Activated CD8-positive, alpha-beta memory T cell treated with anti-CD3 and anti-CD28 coated beads, Interleukin-2, amount 50 U/mL, for 4 hours (primary cell): ENCODE measurements around the gene PTBP2.

ENCODE experiments used
- DNase-seq: peaks from one replicate; pipeline ENCODE4 v3.0.0-alpha.2; 2020

Gene PTBP2

DNA sequence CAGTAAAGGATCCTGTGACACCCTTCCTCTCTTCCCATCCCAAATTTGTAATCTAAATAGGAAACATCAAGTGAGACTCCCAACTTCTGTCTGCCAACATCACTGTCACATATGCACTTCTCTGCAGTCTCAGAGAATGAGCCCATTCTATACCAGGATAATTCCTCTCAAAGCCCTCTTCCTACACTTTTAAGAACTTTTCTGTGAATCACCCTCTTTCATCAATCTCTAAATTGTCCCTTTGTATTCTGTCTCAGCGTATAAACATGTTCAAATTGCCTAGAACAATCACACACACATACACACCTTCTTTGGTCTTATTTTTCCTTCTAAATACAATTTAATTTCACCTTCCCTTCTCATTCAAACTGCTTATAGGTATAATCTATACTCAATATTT, 111.8 kb downstream of the PTBP2 start:
- DNase-seq, result no peak

GRCh38 chr1:96834986-96835385, 113.4 kb downstream of the PTBP2 start:
- DNase-seq, result no peak

DNA sequence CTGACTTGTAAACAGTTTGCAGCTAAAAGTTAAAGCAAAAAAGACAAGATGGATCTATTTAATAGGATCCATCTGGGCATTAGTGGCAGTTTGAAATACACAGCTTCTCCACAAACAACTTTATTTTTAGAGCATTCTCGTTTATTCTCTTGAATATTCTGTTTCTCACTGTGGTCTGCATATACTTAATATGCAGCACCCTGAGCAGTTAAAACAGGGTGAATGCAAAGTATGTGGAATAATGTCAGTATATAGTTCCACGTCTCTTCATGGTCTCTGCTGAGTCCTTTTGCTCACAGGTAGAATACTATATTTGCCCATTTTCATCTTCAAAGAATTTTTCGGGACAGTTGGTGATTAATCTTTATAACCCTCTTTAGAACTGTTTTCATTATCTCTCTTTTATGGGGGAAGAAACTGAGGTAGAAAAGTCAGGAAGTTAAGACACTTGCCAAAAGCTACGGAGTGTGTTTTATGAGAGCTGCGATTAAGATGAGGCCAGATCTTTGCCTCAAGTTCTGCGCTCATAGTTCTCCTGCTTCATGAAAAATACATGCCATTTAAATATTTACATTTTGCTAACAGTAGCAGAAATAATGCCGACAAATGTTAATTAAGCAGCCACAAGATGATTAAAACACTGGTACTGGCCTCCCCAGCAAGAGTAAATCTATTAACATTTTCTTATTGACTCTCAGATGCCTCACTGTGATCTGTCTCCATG, 115.6 kb downstream of the PTBP2 start:
- no peak for DNase-seq

DNA sequence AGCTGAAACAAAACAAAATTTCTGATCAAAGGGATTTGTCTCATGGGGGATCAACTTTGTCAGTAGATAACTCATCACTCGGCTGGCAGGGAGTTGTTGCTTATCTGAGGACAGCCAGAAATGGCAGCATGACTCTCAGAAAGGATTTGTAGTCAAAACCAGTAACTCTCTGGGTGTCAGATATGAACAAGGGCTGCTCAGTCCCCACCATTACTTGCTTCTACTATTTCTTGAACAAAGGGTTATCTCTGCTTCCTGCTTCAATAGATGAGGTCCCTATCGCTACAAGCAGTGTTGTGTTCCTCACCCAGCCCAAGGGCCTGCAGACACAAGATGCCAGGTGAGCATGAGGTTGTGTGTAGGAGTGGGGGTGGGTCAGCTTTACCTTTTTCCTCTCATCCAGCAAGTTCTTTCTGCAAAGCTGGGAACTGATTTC, 116.2 kb downstream of the PTBP2 start:
- DNase-seq, result no peak

DNA sequence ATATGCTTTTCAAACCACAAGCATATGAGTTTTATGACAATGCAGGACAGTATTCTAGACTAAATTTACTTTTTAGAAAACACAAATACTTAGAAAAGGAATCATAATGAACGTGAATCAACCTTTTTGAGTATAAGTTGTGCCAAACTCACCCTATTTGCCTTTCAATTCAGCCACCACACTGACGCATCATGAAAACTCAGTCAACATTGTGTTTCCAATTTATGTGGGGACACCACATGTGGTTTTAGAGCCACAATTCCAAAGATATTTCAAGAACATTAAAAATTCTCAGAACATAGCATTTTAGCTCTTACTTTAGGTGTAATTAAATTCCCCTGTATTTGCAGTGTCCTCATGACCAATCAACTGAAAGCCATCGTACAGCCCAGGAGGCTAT, 118.8 kb downstream of the PTBP2 start:
- no peak for DNase-seq

DNA sequence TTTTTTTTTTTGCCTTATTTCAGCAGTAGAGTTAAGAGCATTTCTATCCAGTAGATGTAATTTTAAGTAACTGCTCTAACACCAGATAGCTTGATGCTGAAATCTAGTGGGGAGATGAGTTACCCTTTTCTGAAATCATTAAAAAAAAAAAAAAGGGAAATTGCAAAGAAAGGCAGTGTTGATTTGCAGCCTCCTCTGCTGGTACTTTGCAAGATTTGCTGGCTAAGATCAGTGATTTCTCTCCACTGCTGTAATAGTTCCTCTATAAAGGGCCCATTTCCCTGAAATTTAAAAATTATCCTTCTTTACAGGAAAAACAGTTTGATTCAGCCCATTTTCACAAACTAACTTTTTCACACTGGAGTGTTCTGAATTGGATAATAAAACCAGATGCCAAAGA, 120.6 kb downstream of the PTBP2 start:
- DNase-seq, result no peak

- no peak for DNase-seq
These were observed 121.6 kb downstream of the PTBP2 start for GRCh38 chr1:96843196-96843595.

DNA sequence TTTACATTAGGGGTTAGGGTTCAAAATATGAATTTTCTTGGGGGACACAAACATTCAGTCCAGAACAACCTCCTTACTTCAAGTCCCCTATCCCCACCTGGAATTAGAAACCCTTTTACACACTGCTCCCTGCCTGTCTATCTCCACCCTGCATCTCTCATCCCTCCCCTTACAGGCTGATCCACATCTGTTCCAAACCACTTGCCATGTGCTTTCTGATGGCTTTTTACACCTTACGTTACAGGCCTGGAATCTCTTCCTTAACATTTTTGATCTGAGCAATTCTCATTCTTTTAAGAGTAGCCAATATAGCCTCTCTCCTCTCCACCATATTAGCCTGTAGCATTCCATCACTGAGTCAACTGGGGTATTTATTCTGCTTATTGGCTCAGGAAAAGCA, 122.0 kb downstream of the PTBP2 start:
- DNase-seq, result no peak

GRCh38 chr1:96845464-96845863, 123.9 kb downstream of the PTBP2 start:
- peak; percentile 19 for DNase-seq

- no peak for DNase-seq
These were observed 140.3 kb downstream of the PTBP2 start for GRCh38 chr1:96861836-96862235.

DNA sequence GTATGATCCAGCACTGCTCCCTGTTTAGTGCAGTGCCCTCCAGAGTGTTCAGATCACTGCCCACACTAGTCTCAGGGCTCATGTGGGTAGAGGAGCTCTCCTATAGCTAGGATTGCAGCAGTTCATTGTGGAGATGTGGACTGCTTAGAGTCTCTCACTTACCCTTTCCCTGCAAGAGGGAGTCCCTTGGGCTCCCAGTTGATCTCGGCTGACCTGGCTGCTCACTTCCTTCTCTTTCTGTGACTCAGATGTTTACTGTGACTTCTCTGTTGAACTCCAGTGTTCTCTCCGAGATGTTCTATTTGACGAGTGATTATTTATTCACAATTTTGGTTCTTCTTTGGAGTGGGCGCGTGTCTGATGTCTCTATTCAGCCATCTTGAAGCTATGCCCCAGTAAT, 141.9 kb downstream of the PTBP2 start:
- DNase-seq, result no peak
